ENCODE data around the gene RBM45. TPM values are rescaled to one million over a fixed set of nuclear protein-coding genes. Genes with fewer than 3 reads are reported as not detected.

RBM45 gene
- polyA plus RNA-seq, 1 donor from 2014 or later = 30.3 TPM

DNA sequence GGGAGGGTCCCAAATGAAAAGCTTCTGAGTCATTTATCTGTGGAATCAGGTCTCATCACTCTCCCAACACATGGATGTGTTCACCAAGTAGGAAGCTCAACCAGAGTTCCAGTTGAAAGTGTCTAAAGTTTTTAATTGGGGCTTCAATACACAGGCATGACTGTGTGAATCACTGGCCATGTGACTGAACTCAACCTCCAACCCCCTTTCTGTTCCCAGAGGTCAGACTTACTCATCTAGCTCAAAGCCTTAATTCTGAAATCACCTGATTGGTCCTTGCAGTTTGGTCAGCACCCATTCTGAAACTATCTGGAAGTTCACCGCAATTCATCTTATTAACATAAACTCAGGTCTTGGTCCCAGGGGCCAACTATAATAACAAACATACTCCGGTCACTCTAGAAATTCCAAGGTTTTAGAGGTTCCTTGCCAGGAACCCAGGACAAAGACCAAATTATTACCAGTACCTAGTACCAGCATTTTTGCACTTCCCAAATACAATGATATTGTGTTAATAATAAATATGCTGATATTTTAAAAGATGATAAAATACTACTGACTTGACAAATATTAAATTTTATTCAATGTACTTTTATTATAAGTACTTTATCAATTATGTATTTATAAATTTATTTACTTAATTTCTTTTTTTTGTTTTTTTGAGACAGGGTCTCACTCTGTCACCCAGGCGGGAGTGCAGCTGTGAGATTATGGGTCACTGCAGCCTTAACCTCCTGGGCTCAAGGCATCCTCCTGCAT, 10.7 kb upstream of the RBM45 start:
- Histone ChIP-seq H3K79me2 (replicated peaks; ENCODE audit: insufficient read depth, low read length) (no peaks in the 10 kb centered on the region), H3K9me3 (ENCODE audit: low read length) (no peaks in the 10 kb centered on the region), H4K20me1 (ENCODE audit: insufficient read depth) (no peaks in the 10 kb centered on the region), H3K27me3 (ENCODE audit: insufficient read depth, low read depth, low read length) (no peaks in the 10 kb centered on the region), H3K9ac (ENCODE audit: low read length) (no peak overlapping the region), H3K4me2 (ENCODE audit: low read length) (no peak overlapping the region), H2AFZ (ENCODE audit: low read depth, low read length) (no peak overlapping the region), H3K36me3 (ENCODE audit: insufficient read depth, low read length) (no peaks in the 10 kb centered on the region), H3K4me3 (ENCODE audit: low read length) (no peak overlapping the region), H3K27ac (ENCODE audit: low read length) (no peak overlapping the region), H3F3A (ENCODE audit: insufficient read depth, low read length, poor library complexity, severe bottlenecking) (no peaks in the 10 kb centered on the region), H3K9me2 (ENCODE audit: insufficient read depth, low read length) (no peaks in the 10 kb centered on the region)
- TF ChIP-seq RAD21 (conservative IDR thresholded peaks at IDR 0.05) = no peak
- TF ChIP-seq POLR2AphosphoS5 (IDR thresholded peaks at IDR 0.05) = no peak
- TF ChIP-seq EP300 (conservative IDR thresholded peaks at IDR 0.05; ENCODE audit: poor library complexity, severe bottlenecking) = no peak
- TF ChIP-seq, protein P1, sequence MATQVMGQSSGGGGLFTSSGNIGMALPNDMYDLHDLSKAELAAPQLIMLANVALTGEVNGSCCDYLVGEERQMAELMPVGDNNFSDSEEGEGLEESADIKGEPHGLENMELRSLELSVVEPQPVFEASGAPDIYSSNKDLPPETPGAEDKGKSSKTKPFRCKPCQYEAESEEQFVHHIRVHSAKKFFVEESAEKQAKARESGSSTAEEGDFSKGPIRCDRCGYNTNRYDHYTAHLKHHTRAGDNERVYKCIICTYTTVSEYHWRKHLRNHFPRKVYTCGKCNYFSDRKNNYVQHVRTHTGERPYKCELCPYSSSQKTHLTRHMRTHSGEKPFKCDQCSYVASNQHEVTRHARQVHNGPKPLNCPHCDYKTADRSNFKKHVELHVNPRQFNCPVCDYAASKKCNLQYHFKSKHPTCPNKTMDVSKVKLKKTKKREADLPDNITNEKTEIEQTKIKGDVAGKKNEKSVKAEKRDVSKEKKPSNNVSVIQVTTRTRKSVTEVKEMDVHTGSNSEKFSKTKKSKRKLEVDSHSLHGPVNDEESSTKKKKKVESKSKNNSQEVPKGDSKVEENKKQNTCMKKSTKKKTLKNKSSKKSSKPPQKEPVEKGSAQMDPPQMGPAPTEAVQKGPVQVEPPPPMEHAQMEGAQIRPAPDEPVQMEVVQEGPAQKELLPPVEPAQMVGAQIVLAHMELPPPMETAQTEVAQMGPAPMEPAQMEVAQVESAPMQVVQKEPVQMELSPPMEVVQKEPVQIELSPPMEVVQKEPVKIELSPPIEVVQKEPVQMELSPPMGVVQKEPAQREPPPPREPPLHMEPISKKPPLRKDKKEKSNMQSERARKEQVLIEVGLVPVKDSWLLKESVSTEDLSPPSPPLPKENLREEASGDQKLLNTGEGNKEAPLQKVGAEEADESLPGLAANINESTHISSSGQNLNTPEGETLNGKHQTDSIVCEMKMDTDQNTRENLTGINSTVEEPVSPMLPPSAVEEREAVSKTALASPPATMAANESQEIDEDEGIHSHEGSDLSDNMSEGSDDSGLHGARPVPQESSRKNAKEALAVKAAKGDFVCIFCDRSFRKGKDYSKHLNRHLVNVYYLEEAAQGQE (IDR thresholded peaks at IDR 0.05; ENCODE audit: borderline replicate concordance) = no peak
- no peak for TF ChIP-seq EZH2 (IDR thresholded peaks at IDR 0.05; ENCODE audit: borderline replicate concordance, insufficient read depth, low read length, poor library complexity, severe bottlenecking)
- no peak for TF ChIP-seq SMC3 (conservative IDR thresholded peaks at IDR 0.05; ENCODE audit: poor library complexity)
- TF ChIP-seq, protein P2, sequence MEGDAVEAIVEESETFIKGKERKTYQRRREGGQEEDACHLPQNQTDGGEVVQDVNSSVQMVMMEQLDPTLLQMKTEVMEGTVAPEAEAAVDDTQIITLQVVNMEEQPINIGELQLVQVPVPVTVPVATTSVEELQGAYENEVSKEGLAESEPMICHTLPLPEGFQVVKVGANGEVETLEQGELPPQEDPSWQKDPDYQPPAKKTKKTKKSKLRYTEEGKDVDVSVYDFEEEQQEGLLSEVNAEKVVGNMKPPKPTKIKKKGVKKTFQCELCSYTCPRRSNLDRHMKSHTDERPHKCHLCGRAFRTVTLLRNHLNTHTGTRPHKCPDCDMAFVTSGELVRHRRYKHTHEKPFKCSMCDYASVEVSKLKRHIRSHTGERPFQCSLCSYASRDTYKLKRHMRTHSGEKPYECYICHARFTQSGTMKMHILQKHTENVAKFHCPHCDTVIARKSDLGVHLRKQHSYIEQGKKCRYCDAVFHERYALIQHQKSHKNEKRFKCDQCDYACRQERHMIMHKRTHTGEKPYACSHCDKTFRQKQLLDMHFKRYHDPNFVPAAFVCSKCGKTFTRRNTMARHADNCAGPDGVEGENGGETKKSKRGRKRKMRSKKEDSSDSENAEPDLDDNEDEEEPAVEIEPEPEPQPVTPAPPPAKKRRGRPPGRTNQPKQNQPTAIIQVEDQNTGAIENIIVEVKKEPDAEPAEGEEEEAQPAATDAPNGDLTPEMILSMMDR (IDR thresholded peaks at IDR 0.05; ENCODE audit: poor library complexity, severe bottlenecking) = no peak
- TF ChIP-seq MXI1 (conservative IDR thresholded peaks at IDR 0.05; ENCODE audit: poor library complexity, severe bottlenecking) = no peak
- no peak for TF ChIP-seq TAF1 (IDR thresholded peaks at IDR 0.05; ENCODE audit: low read depth)

DNA sequence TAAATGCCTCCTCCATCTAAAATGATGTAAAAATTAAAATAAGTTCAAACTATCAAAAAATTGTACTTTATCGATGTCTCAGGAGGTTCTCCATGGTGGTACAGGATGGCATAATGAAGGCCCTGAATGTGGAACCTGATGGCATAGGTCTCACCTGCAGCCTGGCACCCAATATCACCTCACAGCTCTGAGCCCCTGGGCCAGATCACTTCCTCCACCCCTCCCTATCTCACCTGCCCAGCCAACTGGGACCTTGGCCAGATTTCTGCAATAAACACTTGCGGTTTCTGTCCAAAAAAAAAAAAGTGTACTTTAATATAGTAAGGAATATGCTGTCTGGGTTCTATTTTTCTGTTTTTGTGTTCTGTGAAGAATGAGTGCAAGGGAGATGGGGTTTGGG, 6.7 kb upstream of the RBM45 start:
- H3K4me2 ChIP-seq (ENCODE audit: low read length) = no peak overlapping the region
- no peaks in the 10 kb centered on the region for H3F3A ChIP-seq (ENCODE audit: insufficient read depth, low read length, poor library complexity, severe bottlenecking)
- H3K27ac ChIP-seq (ENCODE audit: low read length) = no peak overlapping the region
- no peaks in the 10 kb centered on the region for H3K9me3 ChIP-seq (ENCODE audit: low read length)
- H3K79me2 ChIP-seq (replicated peaks; ENCODE audit: insufficient read depth, low read length) = no peaks in the 10 kb centered on the region
- no peaks in the 10 kb centered on the region for H3K27me3 ChIP-seq (ENCODE audit: insufficient read depth, low read depth, low read length)
- no peaks in the 10 kb centered on the region for H4K20me1 ChIP-seq (ENCODE audit: insufficient read depth)
- TF ChIP-seq TAF1 (IDR thresholded peaks at IDR 0.05; ENCODE audit: low read depth) (no peak), EZH2 (IDR thresholded peaks at IDR 0.05; ENCODE audit: borderline replicate concordance, insufficient read depth, low read length, poor library complexity, severe bottlenecking) (no peak), EP300 (conservative IDR thresholded peaks at IDR 0.05; ENCODE audit: poor library complexity, severe bottlenecking) (no peak), POLR2AphosphoS5 (IDR thresholded peaks at IDR 0.05) (no peak), MXI1 (conservative IDR thresholded peaks at IDR 0.05; ENCODE audit: poor library complexity, severe bottlenecking) (no peak), RAD21 (conservative IDR thresholded peaks at IDR 0.05) (no peak), SMC3 (conservative IDR thresholded peaks at IDR 0.05; ENCODE audit: poor library complexity) (no peak)
- TF ChIP-seq, protein P1 (IDR thresholded peaks at IDR 0.05; ENCODE audit: borderline replicate concordance) = no peak
- TF ChIP-seq, protein P2 (IDR thresholded peaks at IDR 0.05; ENCODE audit: poor library complexity, severe bottlenecking) = no peak
- H3K9me2 ChIP-seq (ENCODE audit: insufficient read depth, low read length) = no peaks in the 10 kb centered on the region
- no peak overlapping the region for H3K9ac ChIP-seq (ENCODE audit: low read length)
- H3K4me3 ChIP-seq (ENCODE audit: low read length) = no peak overlapping the region
- H2AFZ ChIP-seq (ENCODE audit: low read depth, low read length) = no peak overlapping the region
- H3K36me3 ChIP-seq (ENCODE audit: insufficient read depth, low read length) = no peaks in the 10 kb centered on the region
